A549 (cell line): Measurements from ENCODE around the gene SGCD. TPM values are rescaled to one million over a fixed set of nuclear protein-coding genes. Genes with fewer than 3 reads are reported as not detected.

Experiments
- ATAC-seq, 2 experiments: fragments of 200-7000 bp in 1 of 2; fragments of >200 bp in 1 of 2; cut with Nextera tagmentation in 1 of 2; cut with Tn5 transposase in 1 of 2; 3 replicates each; pipeline versions ENCODE4 v1.8.0 to v1.9.1; 2018 to 2020; ENCODE audit warnings: mild to moderate bottlenecking in 1 of 2, moderate library complexity in 1 of 2
- CTCF ChIA-PET: fragments of 300-600 bp; sonication (Branson Sonifier 250); formaldehyde crosslinking; extraction: SDS; loops from one replicate; lab custom pipeline; 2021; ENCODE audit warnings: antibody characterized with exemption, inconsistent platforms; lab: Yijun Ruan, JAX
- POLR2A ChIA-PET: fragments of 350-600 bp; formaldehyde crosslinking; extraction: SDS; loops from one replicate; lab custom pipeline; 2021; ENCODE audit warnings: antibody characterized with exemption, inconsistent platforms; lab: Yijun Ruan, JAX
- DNase-seq, 2 experiments: peaks; one replicate each; pipeline versions ENCODE4 v3.0.0 to v3.0.0-alpha.2; 2011 to 2016; ENCODE audit warnings: low read depth in 1 of 2, low spot score in 1 of 2
- FAIRE-seq: peaks from 2 replicates; lab custom pipeline; 2011; peaks lifted over from hg19 to GRCh38; lab: Jason Lieb, UNC
- H3K27ac ChIP-seq, 2 experiments: fragments of >200 bp; sonication (Bioruptor Twin); formaldehyde crosslinking; 3 replicates each; pipeline ENCODE4 v1.5.1; 2016 to 2017
- H3K4me1 ChIP-seq: fragments of >200 bp; sonication (Bioruptor Twin); formaldehyde crosslinking; 3 replicates; pipeline ENCODE4 v1.6.1; 2016
- H3K4me2 ChIP-seq: fragments of >200 bp; sonication (Bioruptor Twin); formaldehyde crosslinking; 3 replicates; pipeline ENCODE4 v1.6.1; 2016
- H3K4me3 ChIP-seq: fragments of >200 bp; sonication (Bioruptor Twin); formaldehyde crosslinking; 3 replicates; pipeline ENCODE4 v1.5.1; 2016
- H3K9me3 ChIP-seq: fragments of >200 bp; sonication (Bioruptor Twin); formaldehyde crosslinking; 3 replicates; pipeline ENCODE4 v1.6.1; 2016
- BHLHE40 ChIP-seq: IDR thresholded peaks from 2 replicates; pipeline ENCODE4 v1.6.1; 2012; ENCODE audit warnings: low read depth, low read length, inconsistent platforms
- CHD2 ChIP-seq: fragments of 150-350 bp; IDR thresholded peaks from 2 replicates; pipeline ENCODE4 v1.6.1; 2014; ENCODE audit warnings: low read length; ENCODE audit not compliant: partially characterized antibody
- EP300 ChIP-seq, 2 experiments: fragments of >200 bp; sonication (Bioruptor Twin); formaldehyde crosslinking; IDR thresholded peaks; 2 replicates in 1 of 2; 3 replicates in 1 of 2; pipeline ENCODE4 v1.6.1; 2016 to 2017
- FOSL2 ChIP-seq, 2 experiments: fragments of 450-650 bp in 1 of 2; fragments of >200 bp in 1 of 2; sonication (Bioruptor Twin) in 1 of 2; formaldehyde crosslinking; IDR thresholded peaks; 2 replicates each; pipeline versions ENCODE4 v1.5.0 to v1.6.1; 2016 to 2020; ENCODE audit warnings: mild to moderate bottlenecking in 1 of 2, moderate library complexity in 1 of 2
- KDM1A ChIP-seq: fragments of 200-600 bp; sonication (generic); IDR thresholded peaks from 2 replicates; pipeline ENCODE4 v1.6.1; 2016; ENCODE audit warnings: low read depth, mild to moderate bottlenecking
- MAFK ChIP-seq: fragments of 450-650 bp; IDR thresholded peaks from 2 replicates; pipeline ENCODE4 v1.6.1; 2014; ENCODE audit not compliant: partially characterized antibody
- MAZ ChIP-seq: fragments of 150-350 bp; IDR thresholded peaks from 2 replicates; pipeline ENCODE4 v1.6.1; 2014; ENCODE audit warnings: antibody characterized with exemption, low read depth, low read length, borderline replicate concordance
- MYC ChIP-seq: IDR thresholded peaks from 2 replicates; pipeline ENCODE4 v1.6.1; 2012; ENCODE audit warnings: mild to moderate bottlenecking, inconsistent platforms, low read length, improper control_type of control experiment, borderline replicate concordance
- NFE2L2 ChIP-seq: fragments of 150-350 bp; conservative IDR thresholded peaks from 2 replicates; pipeline ENCODE4 v1.6.1; 2014; ENCODE audit warnings: low read length
- NPAS2 ChIP-seq: fragments of 250-450 bp; sonication (Bioruptor Pico); IDR thresholded peaks from 2 replicates; pipeline ENCODE4 v1.8.0; 2022; ENCODE audit warnings: mild to moderate bottlenecking, moderate library complexity, borderline replicate concordance
- POLR2A ChIP-seq: IDR thresholded peaks from 2 replicates; pipeline ENCODE4 v1.6.1; 2012; ENCODE audit warnings: mild to moderate bottlenecking, low read length
- POLR2AphosphoS2 ChIP-seq: conservative IDR thresholded peaks from 2 replicates; pipeline ENCODE4 v1.6.1; 2012; ENCODE audit warnings: low read length, improper control_type of control experiment, inconsistent platforms
- RARB ChIP-seq: fragments of 250-450 bp; sonication (Bioruptor Pico); IDR thresholded peaks from 2 replicates; pipeline ENCODE4 v1.8.0; 2021; ENCODE audit warnings: mild to moderate bottlenecking, moderate library complexity
- RFX5 ChIP-seq: fragments of 450-650 bp; IDR thresholded peaks from 2 replicates; pipeline ENCODE4 v1.7.1; 2014; ENCODE audit warnings: antibody characterized with exemption, mild to moderate bottlenecking, moderate library complexity
- SMC3 ChIP-seq: fragments of >200 bp; sonication (Bioruptor Twin); formaldehyde crosslinking; IDR thresholded peaks from 3 replicates; pipeline ENCODE4 v1.6.1; 2018; ENCODE audit warnings: inconsistent platforms
- TP53 ChIP-seq: fragments of 250-450 bp; sonication (Bioruptor Pico); IDR thresholded peaks from 2 replicates; pipeline ENCODE4 v1.5.0; 2021; ENCODE audit warnings: mild to moderate bottlenecking, moderate library complexity
- ZC3H11A ChIP-seq: fragments of 450-650 bp; IDR thresholded peaks from 2 replicates; pipeline ENCODE4 v1.6.1; 2014; ENCODE audit warnings: antibody characterized with exemption, mild to moderate bottlenecking
- ZFP36 ChIP-seq: fragments of 450-650 bp; IDR thresholded peaks from 2 replicates; pipeline ENCODE4 v1.6.1; 2014; ENCODE audit warnings: borderline replicate concordance; ENCODE audit not compliant: partially characterized antibody
- WGBS: methylation state at CpG from one replicate; pipeline ENCODE4 v1.1.6; 2017; ENCODE audit errors: missing lambda C conversion rate; 5-methylcytosine and 5-hydroxymethylcytosine counted together
- polyA plus RNA-seq, 4 experiments: library from polyadenylated mRNA; depleted of rRNA in 3 of 4; stranded (reverse); fragments of >200 nt; fragmentation: RNase III in 1 of 4; extraction: RNeasy Plus Mini Kit Qiagen cat#74134 plus additional on column Dnase treatment in 1 of 4; gene quantifications; 2 replicates in 3 of 4; 3 replicates in 1 of 4; pipeline ENCODE4 v1.2.3, GENCODE V29; 2011 to 2017
- TF ChIP-seq, protein P1 (sequence below): fragments of 250-450 bp; sonication (Bioruptor Pico); IDR thresholded peaks from 2 replicates; pipeline ENCODE4 v1.5.0; 2020; ENCODE audit warnings: low read depth, mild to moderate bottlenecking, moderate library complexity
- TF ChIP-seq, protein P2 (sequence below): fragments of 200-600 bp; sonication (generic); IDR thresholded peaks from 2 replicates; pipeline ENCODE4 v1.6.1; 2016; ENCODE audit warnings: antibody characterized with exemption, mild to moderate bottlenecking, moderate library complexity
- TF ChIP-seq, protein P3 (sequence below): fragments of 150-350 bp; IDR thresholded peaks from 2 replicates; pipeline ENCODE4 v1.6.1; 2014; ENCODE audit warnings: low read depth, mild to moderate bottlenecking, low read length
- TF ChIP-seq, protein P4 (sequence below): IDR thresholded peaks from 2 replicates; pipeline ENCODE4 v1.6.1; 2012
- TF ChIP-seq, protein P5 (sequence below): fragments of 250-450 bp; sonication (Bioruptor Pico); IDR thresholded peaks from 2 replicates; pipeline ENCODE4 v1.5.0; 2021; ENCODE audit warnings: mild to moderate bottlenecking, moderate library complexity, borderline replicate concordance

SGCD gene
- polyA plus RNA-seq, 2 of the 4 experiments (the other 2 are of a cell fraction), result 7.6 to 10.6 TPM

DNA sequence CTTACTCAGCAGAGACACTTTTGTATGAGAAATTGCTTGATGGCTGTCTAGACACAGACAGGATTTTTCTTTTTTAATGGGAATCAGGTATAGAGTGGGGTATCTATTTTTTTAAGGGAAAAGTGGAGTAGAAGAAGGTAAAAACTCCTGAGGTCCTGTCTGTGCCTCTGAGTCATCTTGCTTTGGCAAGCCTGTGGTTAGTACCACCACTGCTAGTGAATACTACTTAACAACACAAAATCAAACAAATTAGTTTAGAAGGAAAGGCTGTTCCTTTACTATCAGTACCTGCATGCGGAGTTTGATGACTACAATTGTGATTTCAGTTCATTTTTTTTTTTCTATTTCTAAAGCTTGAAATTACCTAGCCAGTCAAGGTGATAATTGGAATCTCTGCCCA is 372.2 kb downstream of the SGCD start (continued):
- TF ChIP-seq, protein P1, sequence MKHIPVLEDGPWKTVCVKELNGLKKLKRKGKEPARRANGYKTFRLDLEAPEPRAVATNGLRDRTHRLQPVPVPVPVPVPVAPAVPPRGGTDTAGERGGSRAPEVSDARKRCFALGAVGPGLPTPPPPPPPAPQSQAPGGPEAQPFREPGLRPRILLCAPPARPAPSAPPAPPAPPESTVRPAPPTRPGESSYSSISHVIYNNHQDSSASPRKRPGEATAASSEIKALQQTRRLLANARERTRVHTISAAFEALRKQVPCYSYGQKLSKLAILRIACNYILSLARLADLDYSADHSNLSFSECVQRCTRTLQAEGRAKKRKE (CRISPR knock-in tag), result no peak

DNA sequence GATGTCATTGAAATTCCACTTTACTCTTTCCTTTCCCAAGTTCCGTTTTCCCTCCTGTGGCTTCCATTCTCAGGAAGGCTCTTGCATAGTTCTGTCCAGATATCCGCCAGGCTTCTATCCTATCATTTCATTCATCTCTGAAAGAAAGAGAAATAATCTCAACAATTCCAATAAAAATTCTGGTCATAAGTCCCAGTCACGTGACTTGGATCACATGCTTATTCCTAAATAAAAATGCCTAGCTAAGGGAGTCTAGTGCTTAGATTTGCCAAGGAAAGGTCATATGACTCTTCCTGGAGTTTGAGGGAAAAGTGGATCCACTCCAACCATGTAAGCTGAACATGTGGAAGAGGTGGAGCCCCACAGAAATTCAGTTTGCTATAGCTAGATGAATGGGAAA is 377.2 kb downstream of the SGCD start:
- no peaks in the 10 kb centered on the region for H3K4me1 ChIP-seq
- H3K27ac ChIP-seq, result no peak overlapping the region
- H3K4me3 ChIP-seq, result no peak overlapping the region
- no peak overlapping the region for H3K4me2 ChIP-seq
- H3K9me3 ChIP-seq, result no peaks in the 10 kb centered on the region
- no peak for FAIRE-seq
- WGBS, result 88% methylated on average over 3 of the region's 3 CpGs
- ATAC-seq, result no peak
- DNase-seq, result no peak
- CTCF ChIA-PET, result interaction anchor here (1.5 kb wide), 1 partner anchor 19 kb away, joined by 4 read pairs; no protein-coding TSS in a partner anchor
- POLR2A ChIA-PET, result no interaction called here
- TF ChIP-seq ZC3H11A (no peak), RARB (CRISPR knock-in tag) (no peak), MYC (no peak), POLR2A (no peak), ZFP36 (no peak)
- TF ChIP-seq, protein P1 (CRISPR knock-in tag), result no peak
- TF ChIP-seq, protein P2, sequence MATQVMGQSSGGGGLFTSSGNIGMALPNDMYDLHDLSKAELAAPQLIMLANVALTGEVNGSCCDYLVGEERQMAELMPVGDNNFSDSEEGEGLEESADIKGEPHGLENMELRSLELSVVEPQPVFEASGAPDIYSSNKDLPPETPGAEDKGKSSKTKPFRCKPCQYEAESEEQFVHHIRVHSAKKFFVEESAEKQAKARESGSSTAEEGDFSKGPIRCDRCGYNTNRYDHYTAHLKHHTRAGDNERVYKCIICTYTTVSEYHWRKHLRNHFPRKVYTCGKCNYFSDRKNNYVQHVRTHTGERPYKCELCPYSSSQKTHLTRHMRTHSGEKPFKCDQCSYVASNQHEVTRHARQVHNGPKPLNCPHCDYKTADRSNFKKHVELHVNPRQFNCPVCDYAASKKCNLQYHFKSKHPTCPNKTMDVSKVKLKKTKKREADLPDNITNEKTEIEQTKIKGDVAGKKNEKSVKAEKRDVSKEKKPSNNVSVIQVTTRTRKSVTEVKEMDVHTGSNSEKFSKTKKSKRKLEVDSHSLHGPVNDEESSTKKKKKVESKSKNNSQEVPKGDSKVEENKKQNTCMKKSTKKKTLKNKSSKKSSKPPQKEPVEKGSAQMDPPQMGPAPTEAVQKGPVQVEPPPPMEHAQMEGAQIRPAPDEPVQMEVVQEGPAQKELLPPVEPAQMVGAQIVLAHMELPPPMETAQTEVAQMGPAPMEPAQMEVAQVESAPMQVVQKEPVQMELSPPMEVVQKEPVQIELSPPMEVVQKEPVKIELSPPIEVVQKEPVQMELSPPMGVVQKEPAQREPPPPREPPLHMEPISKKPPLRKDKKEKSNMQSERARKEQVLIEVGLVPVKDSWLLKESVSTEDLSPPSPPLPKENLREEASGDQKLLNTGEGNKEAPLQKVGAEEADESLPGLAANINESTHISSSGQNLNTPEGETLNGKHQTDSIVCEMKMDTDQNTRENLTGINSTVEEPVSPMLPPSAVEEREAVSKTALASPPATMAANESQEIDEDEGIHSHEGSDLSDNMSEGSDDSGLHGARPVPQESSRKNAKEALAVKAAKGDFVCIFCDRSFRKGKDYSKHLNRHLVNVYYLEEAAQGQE, result no peak

DNA sequence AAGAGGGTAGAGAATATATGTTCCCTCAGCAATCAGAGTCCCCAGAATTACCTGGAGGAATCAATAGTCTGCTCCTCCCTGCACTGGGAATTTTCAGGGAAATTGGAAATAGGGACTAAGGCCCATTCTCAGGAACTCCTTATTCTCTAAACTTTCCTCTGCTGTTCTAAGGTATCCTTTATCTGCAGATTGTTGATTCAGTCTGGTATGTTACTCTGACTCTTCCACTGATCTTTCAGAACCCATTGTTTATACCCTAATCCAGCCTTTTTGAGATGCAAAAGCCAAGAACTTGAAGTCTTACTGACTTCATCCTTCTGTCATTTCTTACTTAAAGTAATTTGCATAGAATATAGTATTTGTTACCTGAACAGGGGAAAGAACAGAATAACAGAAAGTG is 379.7 kb downstream of the SGCD start:
- ATAC-seq (no peak), DNase-seq (no peak), FAIRE-seq (no peak)
- Histone ChIP-seq H3K27ac (no peak overlapping the region), H3K9me3 (no peaks in the 10 kb centered on the region), H3K4me1 (no peaks in the 10 kb centered on the region), H3K4me2 (no peak overlapping the region), H3K4me3 (no peak overlapping the region)
- TF ChIP-seq RARB (CRISPR knock-in tag) (no peak), POLR2AphosphoS2 (no peak), MAZ (no peak), MAFK (no peak), FOSL2 (IDR thresholded peaks at IDR 0.05) (no peak), FOSL2 (CRISPR knock-in tag; IDR thresholded peaks at IDR 0.05) (no peak), BHLHE40 (no peak), POLR2A (no peak), KDM1A (no peak), CHD2 (no peak), SMC3 (no peak), TP53 (CRISPR knock-in tag) (no peak), NFE2L2 (no peak), RFX5 (no peak), EP300 (IDR thresholded peaks at IDR 0.05) (no peak), NPAS2 (CRISPR knock-in tag) (no peak)
- TF ChIP-seq, protein P3, sequence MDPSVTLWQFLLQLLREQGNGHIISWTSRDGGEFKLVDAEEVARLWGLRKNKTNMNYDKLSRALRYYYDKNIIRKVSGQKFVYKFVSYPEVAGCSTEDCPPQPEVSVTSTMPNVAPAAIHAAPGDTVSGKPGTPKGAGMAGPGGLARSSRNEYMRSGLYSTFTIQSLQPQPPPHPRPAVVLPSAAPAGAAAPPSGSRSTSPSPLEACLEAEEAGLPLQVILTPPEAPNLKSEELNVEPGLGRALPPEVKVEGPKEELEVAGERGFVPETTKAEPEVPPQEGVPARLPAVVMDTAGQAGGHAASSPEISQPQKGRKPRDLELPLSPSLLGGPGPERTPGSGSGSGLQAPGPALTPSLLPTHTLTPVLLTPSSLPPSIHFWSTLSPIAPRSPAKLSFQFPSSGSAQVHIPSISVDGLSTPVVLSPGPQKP, result no peak
- TF ChIP-seq, protein P4, sequence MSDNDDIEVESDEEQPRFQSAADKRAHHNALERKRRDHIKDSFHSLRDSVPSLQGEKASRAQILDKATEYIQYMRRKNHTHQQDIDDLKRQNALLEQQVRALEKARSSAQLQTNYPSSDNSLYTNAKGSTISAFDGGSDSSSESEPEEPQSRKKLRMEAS, result no peak
- TF ChIP-seq, protein P5, sequence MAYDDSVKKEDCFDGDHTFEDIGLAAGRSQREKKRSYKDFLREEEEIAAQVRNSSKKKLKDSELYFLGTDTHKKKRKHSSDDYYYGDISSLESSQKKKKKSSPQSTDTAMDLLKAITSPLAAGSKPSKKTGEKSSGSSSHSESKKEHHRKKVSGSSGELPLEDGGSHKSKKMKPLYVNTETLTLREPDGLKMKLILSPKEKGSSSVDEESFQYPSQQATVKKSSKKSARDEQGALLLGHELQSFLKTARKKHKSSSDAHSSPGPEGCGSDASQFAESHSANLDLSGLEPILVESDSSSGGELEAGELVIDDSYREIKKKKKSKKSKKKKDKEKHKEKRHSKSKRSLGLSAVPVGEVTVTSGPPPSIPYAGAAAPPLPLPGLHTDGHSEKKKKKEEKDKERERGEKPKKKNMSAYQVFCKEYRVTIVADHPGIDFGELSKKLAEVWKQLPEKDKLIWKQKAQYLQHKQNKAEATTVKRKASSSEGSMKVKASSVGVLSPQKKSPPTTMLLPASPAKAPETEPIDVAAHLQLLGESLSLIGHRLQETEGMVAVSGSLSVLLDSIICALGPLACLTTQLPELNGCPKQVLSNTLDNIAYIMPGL (CRISPR knock-in tag), result no peak
- TF ChIP-seq, protein P2, result no peak
- CTCF ChIA-PET, result no interaction called here
- POLR2A ChIA-PET, result no interaction called here
